Liver (tissue), 9 donors: Measurements from ENCODE around the gene CACNB4. TPM values are rescaled to one million over a fixed set of nuclear protein-coding genes. Genes with fewer than 3 reads are reported as not detected.

Experiments
- DNase-seq: peaks from one replicate; pipeline ENCODE4 v3.0.0-alpha.2; 2017; ENCODE audit warnings: low spot score
- H3K27ac ChIP-seq, 2 donors: one replicate each; pipeline ENCODE4 v1.7.0; 2013; ENCODE audit warnings: inconsistent platforms in 2 of 2, low read length in 2 of 2, control low read depth in 1 of 2, low read depth in 1 of 2, mild to moderate bottlenecking in 1 of 2
- H3K27me3 ChIP-seq, 4 donors: one replicate each; pipeline versions ENCODE4 v1.6.1 to v1.7.0; 2013; ENCODE audit warnings: low read length in 3 of 4, inconsistent platforms in 1 of 4, mild to moderate bottlenecking in 1 of 4, moderate library complexity in 1 of 4; ENCODE audit not compliant: control insufficient read depth in 4 of 4, insufficient read depth in 4 of 4
- H3K36me3 ChIP-seq, 4 donors: one replicate each; pipeline versions ENCODE4 v1.6.1 to v1.7.0; 2013; ENCODE audit warnings: low read length in 3 of 4, mild to moderate bottlenecking in 3 of 4, low read depth in 1 of 4, moderate library complexity in 1 of 4; ENCODE audit not compliant: control insufficient read depth in 4 of 4, insufficient read depth in 3 of 4
- H3K4me1 ChIP-seq, 4 donors: one replicate each; pipeline versions ENCODE4 v1.6.1 to v1.7.0; 2013; ENCODE audit warnings: low read length in 3 of 4, mild to moderate bottlenecking in 3 of 4, moderate library complexity in 1 of 4; ENCODE audit not compliant: control insufficient read depth in 4 of 4, insufficient read depth in 4 of 4
- H3K4me3 ChIP-seq, 3 donors: one replicate each; pipeline versions ENCODE4 v1.6.1 to v1.7.0; 2013; ENCODE audit warnings: low read length in 3 of 3, control low read depth in 1 of 3, low read depth in 1 of 3, mild to moderate bottlenecking in 1 of 3
- H3K9ac ChIP-seq, 2 donors: one replicate each; pipeline ENCODE4 v1.7.0; 2013; ENCODE audit warnings: low read length in 2 of 2, mild to moderate bottlenecking in 2 of 2, moderate library complexity in 2 of 2, control low read depth in 1 of 2, low read depth in 1 of 2
- H3K9me3 ChIP-seq, 4 donors: one replicate each; pipeline versions ENCODE4 v1.6.1 to v1.7.0; 2013; ENCODE audit warnings: low read length in 3 of 4; ENCODE audit not compliant: control insufficient read depth in 4 of 4
- ATF3 ChIP-seq: IDR thresholded peaks from 2 replicates; pipeline ENCODE4 v1.6.1; 2016; ENCODE audit warnings: antibody characterized with exemption
- EGR1 ChIP-seq, 2 donors: IDR thresholded peaks; 2 replicates each; pipeline ENCODE4 v1.6.1; 2016 to 2018; ENCODE audit warnings: antibody characterized with exemption in 2 of 2, low read depth in 2 of 2
- FOXA1 ChIP-seq: IDR thresholded peaks from 2 replicates; pipeline ENCODE4 v1.6.1; 2016; ENCODE audit warnings: antibody characterized with exemption
- FOXA2 ChIP-seq: IDR thresholded peaks from 2 replicates; pipeline ENCODE4 v1.6.1; 2016; ENCODE audit warnings: antibody characterized with exemption
- GABPA ChIP-seq, 2 donors: IDR thresholded peaks in 1 of 2; conservative IDR thresholded peaks in 1 of 2; 2 replicates each; pipeline ENCODE4 v1.6.1; 2016; ENCODE audit warnings: antibody characterized with exemption in 2 of 2, mild to moderate bottlenecking in 1 of 2, moderate library complexity in 1 of 2
- HNF4G ChIP-seq: IDR thresholded peaks from 2 replicates; pipeline ENCODE4 v1.6.1; 2016; ENCODE audit warnings: antibody characterized with exemption
- JUND ChIP-seq, 2 donors: IDR thresholded peaks; 2 replicates each; pipeline ENCODE4 v1.6.1; 2016; ENCODE audit warnings: antibody characterized with exemption in 2 of 2
- NR2F2 ChIP-seq: IDR thresholded peaks from 2 replicates; pipeline ENCODE4 v1.6.1; 2016; ENCODE audit warnings: antibody characterized with exemption
- RAD21 ChIP-seq, 2 donors: IDR thresholded peaks; 2 replicates each; pipeline ENCODE4 v1.6.1; 2016; ENCODE audit warnings: antibody characterized with exemption in 2 of 2, mild to moderate bottlenecking in 2 of 2
- RXRA ChIP-seq, 2 donors: IDR thresholded peaks; 2 replicates each; pipeline ENCODE4 v1.6.1; 2017 to 2018; ENCODE audit warnings: antibody characterized with exemption in 2 of 2, mild to moderate bottlenecking in 1 of 2
- SP1 ChIP-seq: IDR thresholded peaks from 2 replicates; pipeline ENCODE4 v1.6.1; 2018; ENCODE audit warnings: antibody characterized with exemption, mild to moderate bottlenecking
- TAF1 ChIP-seq: conservative IDR thresholded peaks from 2 replicates; pipeline ENCODE4 v1.6.1; 2016; ENCODE audit warnings: antibody characterized with exemption, mild to moderate bottlenecking
- YY1 ChIP-seq: IDR thresholded peaks from 2 replicates; pipeline ENCODE4 v1.6.1; 2016; ENCODE audit warnings: antibody characterized with exemption, mild to moderate bottlenecking
- ZBTB33 ChIP-seq: IDR thresholded peaks from 2 replicates; pipeline ENCODE4 v1.6.1; 2016; ENCODE audit warnings: antibody characterized with exemption
- WGBS: extraction: QIAGEN DNeasy Blood & Tissue Kit; methylation state at CpG from one replicate; pipeline ENCODE4 v1.1.7; 2013; 5-methylcytosine and 5-hydroxymethylcytosine counted together
- polyA plus RNA-seq, 2 donors: library from polyadenylated mRNA; stranded (reverse) in 1 of 2; unstranded in 1 of 2; fragments of 200-250 nt in 1 of 2; fragments of >200 nt in 1 of 2; fragmentation: Nextera tagmentation in 1 of 2; extraction: Ambion mirVana in 1 of 2; gene quantifications; one replicate each; pipeline versions ENCODE4 v1.2.1 to v1.2.3, GENCODE V29; 2013 to 2015
- total RNA-seq, 2 donors: library from RNA; depleted of rRNA; stranded (reverse); fragments of >200 nt; gene quantifications; one replicate each; pipeline ENCODE4 v1.2.3, GENCODE V29; 2014
- TF ChIP-seq, protein P1 (sequence below): fragments of 150-350 bp; IDR thresholded peaks from 2 replicates; pipeline ENCODE4 v1.5.1; 2017; ENCODE audit warnings: improper control_type of control experiment, low read depth, low read length; ENCODE audit not compliant: missing input control
- TF ChIP-seq, protein P2 (sequence below): IDR thresholded peaks from 2 replicates; pipeline ENCODE4 v1.6.1; 2016; ENCODE audit warnings: antibody characterized with exemption
- donor health status: healthy.
- donor health status: healthy.
- donor health status: healthy.
- donor health status: healthy.
- donor health status: healthy.

The CACNB4 gene
- total and polyA plus RNA-seq, 4 donors, result 0.02 to 0.50 (median 0.21) TPM

DNA sequence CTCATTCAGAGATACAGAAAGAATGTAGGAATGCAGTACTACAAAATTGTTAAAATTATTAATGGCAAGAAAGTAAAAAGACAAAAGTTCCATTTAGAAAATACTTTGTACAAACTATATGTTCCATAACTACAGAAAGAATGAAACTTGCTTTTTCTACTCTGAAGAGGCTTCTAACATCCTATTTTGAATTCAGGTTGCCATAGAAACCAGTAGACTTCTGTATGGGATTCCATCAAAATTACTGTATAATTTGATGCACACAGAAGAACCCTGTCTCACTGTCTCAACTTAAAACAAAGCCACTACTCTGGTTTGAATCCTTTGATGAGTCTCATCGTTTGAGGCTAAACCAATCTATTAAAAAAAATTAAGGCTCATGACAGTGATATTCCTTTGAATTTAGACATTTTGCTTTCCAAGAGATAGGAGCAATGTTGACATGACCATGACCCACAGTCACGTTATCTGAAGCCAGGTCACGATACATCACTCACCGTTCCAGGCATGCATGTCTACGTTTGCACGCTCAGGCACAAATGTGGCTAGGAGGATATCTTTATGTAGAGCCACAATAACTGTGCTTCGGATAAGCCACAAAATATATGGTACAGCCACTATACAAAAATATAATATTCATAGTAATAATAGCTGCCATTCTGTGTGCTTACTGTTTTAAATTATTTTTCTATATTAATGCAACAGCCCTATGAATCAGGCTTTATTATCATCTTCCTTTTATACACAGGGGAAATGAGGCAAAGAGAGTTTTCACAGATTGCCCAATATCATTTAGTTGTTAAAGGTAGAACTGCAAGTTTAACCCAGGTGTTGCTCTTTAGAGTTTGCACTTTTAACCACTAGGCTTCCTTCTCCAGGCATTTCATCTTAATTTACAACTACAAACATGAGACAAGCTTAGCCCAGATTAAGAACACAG, 82.4 kb downstream of the CACNB4 start (continued):
- TF ChIP-seq, protein P1, sequence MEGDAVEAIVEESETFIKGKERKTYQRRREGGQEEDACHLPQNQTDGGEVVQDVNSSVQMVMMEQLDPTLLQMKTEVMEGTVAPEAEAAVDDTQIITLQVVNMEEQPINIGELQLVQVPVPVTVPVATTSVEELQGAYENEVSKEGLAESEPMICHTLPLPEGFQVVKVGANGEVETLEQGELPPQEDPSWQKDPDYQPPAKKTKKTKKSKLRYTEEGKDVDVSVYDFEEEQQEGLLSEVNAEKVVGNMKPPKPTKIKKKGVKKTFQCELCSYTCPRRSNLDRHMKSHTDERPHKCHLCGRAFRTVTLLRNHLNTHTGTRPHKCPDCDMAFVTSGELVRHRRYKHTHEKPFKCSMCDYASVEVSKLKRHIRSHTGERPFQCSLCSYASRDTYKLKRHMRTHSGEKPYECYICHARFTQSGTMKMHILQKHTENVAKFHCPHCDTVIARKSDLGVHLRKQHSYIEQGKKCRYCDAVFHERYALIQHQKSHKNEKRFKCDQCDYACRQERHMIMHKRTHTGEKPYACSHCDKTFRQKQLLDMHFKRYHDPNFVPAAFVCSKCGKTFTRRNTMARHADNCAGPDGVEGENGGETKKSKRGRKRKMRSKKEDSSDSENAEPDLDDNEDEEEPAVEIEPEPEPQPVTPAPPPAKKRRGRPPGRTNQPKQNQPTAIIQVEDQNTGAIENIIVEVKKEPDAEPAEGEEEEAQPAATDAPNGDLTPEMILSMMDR, result no peak
- no peak for TF ChIP-seq EGR1 (IDR thresholded peaks at IDR 0.05; ENCODE audit: low read depth in 2 of 2)
- no peak for TF ChIP-seq YY1
- TF ChIP-seq JUND (IDR thresholded peaks at IDR 0.05), result no peak
- TF ChIP-seq FOXA1, result no peak
- no peak for TF ChIP-seq RAD21 (IDR thresholded peaks at IDR 0.05)
- no peak for TF ChIP-seq GABPA (IDR thresholded peaks at IDR 0.05 in 1 of 2, conservative IDR thresholded peaks at IDR 0.05 in 1 of 2)

DNA sequence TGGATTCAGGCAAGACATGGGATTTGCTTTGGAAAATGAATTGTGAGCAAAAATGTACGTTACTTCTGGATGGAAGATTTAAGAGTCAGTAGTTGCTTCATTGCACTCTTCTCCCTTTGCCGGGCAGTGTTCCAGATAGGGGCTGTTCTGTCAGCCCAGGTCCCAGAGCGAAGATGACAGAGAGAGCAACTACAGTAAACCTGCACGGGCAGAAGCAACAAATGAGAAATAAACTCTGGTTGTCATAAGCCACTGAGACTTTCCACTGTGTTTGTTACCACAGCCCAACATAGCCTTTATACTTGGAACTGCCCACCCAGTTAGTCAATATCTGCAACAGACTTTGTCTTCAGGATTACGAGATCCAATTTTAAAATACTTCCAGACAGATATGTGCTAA, 83.3 kb downstream of the CACNB4 start:
- TF ChIP-seq NR2F2 (no peak), GABPA (IDR thresholded peaks at IDR 0.05 in 1 of 2, conservative IDR thresholded peaks at IDR 0.05 in 1 of 2) (no peak), RAD21 (IDR thresholded peaks at IDR 0.05) (no peak), FOXA2 (no peak), EGR1 (IDR thresholded peaks at IDR 0.05; ENCODE audit: low read depth in 2 of 2) (no peak), ATF3 (no peak)
- no peak overlapping the region for H3K27ac ChIP-seq
- no peaks in the 10 kb centered on the region for H3K36me3 ChIP-seq
- H3K27me3 ChIP-seq, result peaks cover 0 to 8% (median 0%) of the 10 kb centered on the region in 4 donors
- no peak for DNase-seq
- no peak overlapping the region for H3K4me3 ChIP-seq
- no peak overlapping the region for H3K9ac ChIP-seq
- 36% methylated on average over 5 of the region's 5 CpGs for WGBS
- no peaks in the 10 kb centered on the region for H3K4me1 ChIP-seq
- no peaks in the 10 kb centered on the region for H3K9me3 ChIP-seq

DNA sequence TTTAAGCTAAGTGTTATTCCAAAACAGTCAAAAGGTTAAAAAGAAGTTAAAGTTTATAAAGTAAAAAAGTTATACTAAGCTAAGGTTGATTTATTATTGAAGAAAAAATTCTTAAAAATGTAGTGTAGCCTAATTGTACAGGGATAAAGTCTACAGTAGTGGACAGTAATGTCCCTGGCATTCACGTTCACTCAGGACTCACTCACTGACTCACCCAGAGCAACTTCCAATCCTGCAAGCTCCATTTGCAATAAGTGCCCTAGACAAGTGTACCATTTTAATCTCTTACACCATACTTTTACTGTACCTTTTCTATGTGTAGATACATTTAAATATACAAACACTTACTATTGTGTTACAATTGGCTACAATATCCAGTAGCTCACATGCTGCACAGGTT, 86.1 kb downstream of the CACNB4 start:
- peaks cover 0 to 8% (median 0%) of the 10 kb centered on the region in 4 donors for H3K27me3 ChIP-seq
- no peak for DNase-seq
- no peaks in the 10 kb centered on the region for H3K9me3 ChIP-seq
- H3K4me1 ChIP-seq, result no peaks in the 10 kb centered on the region
- no peak overlapping the region for H3K9ac ChIP-seq
- WGBS, result 87% methylated on average over 1 of the region's 1 CpG
- no peak overlapping the region for H3K4me3 ChIP-seq
- no peak for TF ChIP-seq JUND (IDR thresholded peaks at IDR 0.05)
- TF ChIP-seq FOXA2, result no peak
- TF ChIP-seq GABPA (IDR thresholded peaks at IDR 0.05 in 1 of 2, conservative IDR thresholded peaks at IDR 0.05 in 1 of 2), result no peak
- no peak for TF ChIP-seq RXRA (IDR thresholded peaks at IDR 0.05)
- no peak for TF ChIP-seq ATF3
- no peak for TF ChIP-seq RAD21 (IDR thresholded peaks at IDR 0.05)
- no peak for TF ChIP-seq HNF4G
- no peak for TF ChIP-seq NR2F2
- no peak for TF ChIP-seq SP1
- no peak for TF ChIP-seq EGR1 (IDR thresholded peaks at IDR 0.05; ENCODE audit: low read depth in 2 of 2)
- no peak for TF ChIP-seq TAF1
- TF ChIP-seq, protein P1, result no peak
- no peak for TF ChIP-seq ZBTB33
- TF ChIP-seq, protein P2, sequence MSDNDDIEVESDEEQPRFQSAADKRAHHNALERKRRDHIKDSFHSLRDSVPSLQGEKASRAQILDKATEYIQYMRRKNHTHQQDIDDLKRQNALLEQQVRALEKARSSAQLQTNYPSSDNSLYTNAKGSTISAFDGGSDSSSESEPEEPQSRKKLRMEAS, result no peak
- no peak for TF ChIP-seq FOXA1
- TF ChIP-seq YY1, result no peak
- no peaks in the 10 kb centered on the region for H3K36me3 ChIP-seq
- H3K27ac ChIP-seq, result no peak overlapping the region
